HEK293 (cell line): ENCODE data around the gene ARRDC2.

Experiments used
- EGR2 ChIP-seq: fragments of 450-650 bp; formaldehyde crosslinking; IDR thresholded peaks from 2 replicates; pipeline ENCODE4 v1.5.1; 2016; ENCODE audit warnings: low read depth, missing biosample characterization, missing genetic modification characterization
- GLIS1 ChIP-seq: fragments of 450-650 bp; formaldehyde crosslinking; IDR thresholded peaks from 2 replicates; pipeline ENCODE4 v1.5.1; 2016; ENCODE audit warnings: missing biosample characterization, missing genetic modification characterization
- HOXC10 ChIP-seq: sonication (generic); formaldehyde crosslinking; IDR thresholded peaks from 2 replicates; pipeline ENCODE4 v1.8.1; 2023; ENCODE audit warnings: mild to moderate bottlenecking, missing genetic modification reagents
- KLF8 ChIP-seq: fragments of 450-650 bp; formaldehyde crosslinking; IDR thresholded peaks from 2 replicates; pipeline ENCODE4 v1.5.1; 2016; ENCODE audit warnings: missing biosample characterization, missing genetic modification characterization
- SETDB1 ChIP-seq: IDR thresholded peaks from one replicate; pipeline ENCODE4 v1.6.1; 2017; ENCODE audit warnings: mild to moderate bottlenecking, low read length, moderate library complexity, mixed read lengths; ENCODE audit not compliant: insufficient read length
- SP3 ChIP-seq: fragments of 450-650 bp; formaldehyde crosslinking; IDR thresholded peaks from 2 replicates; pipeline ENCODE4 v1.5.1; 2016; ENCODE audit warnings: missing biosample characterization, missing genetic modification characterization
- SP7 ChIP-seq: fragments of 450-650 bp; formaldehyde crosslinking; IDR thresholded peaks from 2 replicates; pipeline ENCODE4 v1.5.1; 2016; ENCODE audit warnings: missing biosample characterization, missing genetic modification characterization
- ZBTB17 ChIP-seq: fragments of 450-650 bp; formaldehyde crosslinking; IDR thresholded peaks from 2 replicates; pipeline ENCODE4 v1.5.1; 2016; ENCODE audit warnings: missing biosample characterization, missing genetic modification characterization
- ZBTB20 ChIP-seq: fragments of 450-650 bp; formaldehyde crosslinking; IDR thresholded peaks from 2 replicates; pipeline ENCODE4 v1.5.1; 2016; ENCODE audit warnings: missing biosample characterization, missing genetic modification characterization
- ZBTB7A ChIP-seq: fragments of 450-650 bp; formaldehyde crosslinking; IDR thresholded peaks from 2 replicates; pipeline ENCODE4 v1.5.1; 2016; ENCODE audit warnings: low read depth, missing biosample characterization, missing genetic modification characterization
- ZEB2 ChIP-seq: fragments of 450-650 bp; formaldehyde crosslinking; IDR thresholded peaks from 2 replicates; pipeline ENCODE4 v1.5.1; 2016; ENCODE audit warnings: missing biosample characterization, missing genetic modification characterization
- ZFP41 ChIP-seq: fragments of 450-650 bp; formaldehyde crosslinking; IDR thresholded peaks from 2 replicates; pipeline ENCODE4 v1.5.1; 2016; ENCODE audit warnings: missing biosample characterization, missing genetic modification characterization, borderline replicate concordance
- ZNF10 ChIP-seq: fragments of 450-650 bp; formaldehyde crosslinking; IDR thresholded peaks from 2 replicates; pipeline ENCODE4 v1.5.1; 2017; ENCODE audit warnings: missing biosample characterization, missing genetic modification characterization
- ZNF112 ChIP-seq: fragments of 450-650 bp; formaldehyde crosslinking; IDR thresholded peaks from 2 replicates; pipeline ENCODE4 v1.5.0; 2017; ENCODE audit warnings: missing biosample characterization, missing genetic modification characterization
- ZNF146 ChIP-seq: fragments of 450-650 bp; formaldehyde crosslinking; IDR thresholded peaks from 2 replicates; pipeline ENCODE4 v1.5.1; 2016; ENCODE audit warnings: missing biosample characterization, missing genetic modification characterization
- ZNF2 ChIP-seq: fragments of 450-650 bp; formaldehyde crosslinking; IDR thresholded peaks from 2 replicates; pipeline ENCODE4 v1.5.1; 2016; ENCODE audit warnings: missing biosample characterization, missing genetic modification characterization
- ZNF24 ChIP-seq: fragments of 450-650 bp; formaldehyde crosslinking; IDR thresholded peaks from 2 replicates; pipeline ENCODE4 v1.5.1; 2016; ENCODE audit warnings: missing biosample characterization, missing genetic modification characterization
- ZNF335 ChIP-seq: fragments of 450-650 bp; formaldehyde crosslinking; conservative IDR thresholded peaks from 2 replicates; pipeline ENCODE4 v1.5.1; 2016; ENCODE audit warnings: missing biosample characterization, missing genetic modification characterization
- ZNF354C ChIP-seq: fragments of 450-650 bp; formaldehyde crosslinking; IDR thresholded peaks from 2 replicates; pipeline ENCODE4 v1.5.1; 2016; ENCODE audit warnings: missing biosample characterization, missing genetic modification characterization, low read depth, borderline replicate concordance
- ZNF366 ChIP-seq: fragments of 450-650 bp; formaldehyde crosslinking; conservative IDR thresholded peaks from 2 replicates; pipeline ENCODE4 v1.5.1; 2016; ENCODE audit warnings: missing biosample characterization, missing genetic modification characterization
- ZNF391 ChIP-seq: fragments of 450-650 bp; formaldehyde crosslinking; IDR thresholded peaks from 2 replicates; pipeline ENCODE4 v1.5.1; 2016; ENCODE audit warnings: low read depth, missing biosample characterization, missing genetic modification characterization, borderline replicate concordance
- ZNF501 ChIP-seq: fragments of 450-650 bp; formaldehyde crosslinking; IDR thresholded peaks from 2 replicates; pipeline ENCODE4 v1.5.1; 2016; ENCODE audit warnings: missing biosample characterization, missing genetic modification characterization
- ZNF596 ChIP-seq: fragments of 450-650 bp; IDR thresholded peaks from 2 replicates; pipeline ENCODE4 v1.5.0; 2018; ENCODE audit warnings: missing biosample characterization, mild to moderate bottlenecking, missing genetic modification characterization, moderate library complexity
- ZNF654 ChIP-seq: fragments of 450-650 bp; formaldehyde crosslinking; IDR thresholded peaks from 2 replicates; pipeline ENCODE4 v1.5.1; 2016; ENCODE audit warnings: low read depth, missing biosample characterization, missing genetic modification characterization
- ZSCAN16 ChIP-seq: fragments of 450-650 bp; formaldehyde crosslinking; IDR thresholded peaks from 2 replicates; pipeline ENCODE4 v1.5.1; 2016; ENCODE audit warnings: missing biosample characterization, missing genetic modification characterization
- TF ChIP-seq, protein P1 (sequence below): fragments of 450-650 bp; formaldehyde crosslinking; IDR thresholded peaks from 2 replicates; pipeline ENCODE4 v1.5.1; 2016; ENCODE audit warnings: missing biosample characterization, missing genetic modification characterization
- TF ChIP-seq, protein P2 (sequence below): fragments of 450-650 bp; formaldehyde crosslinking; IDR thresholded peaks from 2 replicates; pipeline ENCODE4 v1.5.1; 2016; ENCODE audit warnings: missing biosample characterization, missing genetic modification characterization
- TF ChIP-seq, protein P3 (sequence below): fragments of 450-650 bp; formaldehyde crosslinking; IDR thresholded peaks from 2 replicates; pipeline ENCODE4 v1.5.1; 2016; ENCODE audit warnings: missing biosample characterization, missing genetic modification characterization
- TF ChIP-seq, protein P4 (sequence below): fragments of 450-650 bp; formaldehyde crosslinking; IDR thresholded peaks from 2 replicates; pipeline ENCODE4 v1.5.1; 2016; ENCODE audit warnings: missing biosample characterization, missing genetic modification characterization
- TF ChIP-seq, protein P5 (sequence below): fragments of 450-650 bp; formaldehyde crosslinking; optimal IDR thresholded peaks from 2 replicates; pipeline ENCODE3; 2016; ENCODE audit warnings: missing biosample characterization, mild to moderate bottlenecking, missing genetic modification characterization

ARRDC2 gene

DNA sequence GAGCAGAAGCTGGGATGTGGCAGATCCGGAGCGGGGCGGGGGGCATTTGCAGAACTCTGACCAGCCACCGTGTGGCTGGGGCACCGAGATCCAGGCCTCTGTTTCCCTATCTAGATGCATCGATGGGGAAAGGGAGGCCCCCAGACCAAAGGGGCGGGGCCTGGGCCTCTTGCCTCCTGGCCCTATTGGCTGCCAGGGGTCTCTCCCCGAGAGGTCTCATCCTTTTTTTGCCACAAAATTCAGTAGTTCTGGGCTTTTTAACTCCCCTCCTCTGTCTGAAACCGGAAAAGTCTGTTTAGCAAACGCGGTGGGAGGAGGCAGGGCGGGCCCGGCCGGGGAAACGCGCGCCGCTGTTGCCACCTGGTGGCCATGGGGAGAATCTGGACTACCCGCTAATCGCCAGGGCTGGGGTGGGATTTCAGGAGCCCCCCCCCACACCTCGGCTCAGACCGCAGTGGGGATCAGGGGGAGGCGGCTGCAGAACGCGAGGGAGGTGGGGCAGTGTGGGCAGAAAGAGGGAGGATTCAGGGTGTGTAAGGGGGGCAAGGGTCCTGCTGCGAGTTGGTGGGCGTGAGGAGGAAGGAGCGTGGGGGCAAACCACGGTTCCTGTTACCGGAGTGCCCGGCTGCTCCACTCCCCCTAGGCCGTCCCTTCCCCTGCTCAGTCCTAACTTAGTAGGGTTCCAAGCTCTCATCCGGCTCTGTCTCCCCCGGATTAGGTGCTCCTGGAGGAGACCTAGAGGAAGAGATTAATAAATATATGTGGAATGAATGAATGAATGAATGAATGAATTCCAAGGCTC, 50.4 kb downstream of the ARRDC2 start (continued):
- no peak for TF ChIP-seq ZFP41 (tag by site-specific recombination)
- TF ChIP-seq, protein P1, sequence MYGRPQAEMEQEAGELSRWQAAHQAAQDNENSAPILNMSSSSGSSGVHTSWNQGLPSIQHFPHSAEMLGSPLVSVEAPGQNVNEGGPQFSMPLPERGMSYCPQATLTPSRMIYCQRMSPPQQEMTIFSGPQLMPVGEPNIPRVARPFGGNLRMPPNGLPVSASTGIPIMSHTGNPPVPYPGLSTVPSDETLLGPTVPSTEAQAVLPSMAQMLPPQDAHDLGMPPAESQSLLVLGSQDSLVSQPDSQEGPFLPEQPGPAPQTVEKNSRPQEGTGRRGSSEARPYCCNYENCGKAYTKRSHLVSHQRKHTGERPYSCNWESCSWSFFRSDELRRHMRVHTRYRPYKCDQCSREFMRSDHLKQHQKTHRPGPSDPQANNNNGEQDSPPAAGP (tag by site-specific recombination), result peak; percentile 67; the same call in 1 of the 2 replicates
- no peak for TF ChIP-seq ZNF596 (tag by site-specific recombination)
- TF ChIP-seq ZNF354C (tag by site-specific recombination), result no peak
- peak; percentile 96 for TF ChIP-seq ZBTB7A
- TF ChIP-seq ZNF2 (tag by site-specific recombination), result 0 out of 2 replicates have a peak, but pooled peaks have one; percentile 43
- TF ChIP-seq ZNF391 (tag by site-specific recombination), result peak; percentile 45; the same call in 1 of the 2 replicates
- TF ChIP-seq ZNF10 (tag by site-specific recombination), result peak; percentile 58; the same call in 1 of the 2 replicates
- TF ChIP-seq, protein P2, sequence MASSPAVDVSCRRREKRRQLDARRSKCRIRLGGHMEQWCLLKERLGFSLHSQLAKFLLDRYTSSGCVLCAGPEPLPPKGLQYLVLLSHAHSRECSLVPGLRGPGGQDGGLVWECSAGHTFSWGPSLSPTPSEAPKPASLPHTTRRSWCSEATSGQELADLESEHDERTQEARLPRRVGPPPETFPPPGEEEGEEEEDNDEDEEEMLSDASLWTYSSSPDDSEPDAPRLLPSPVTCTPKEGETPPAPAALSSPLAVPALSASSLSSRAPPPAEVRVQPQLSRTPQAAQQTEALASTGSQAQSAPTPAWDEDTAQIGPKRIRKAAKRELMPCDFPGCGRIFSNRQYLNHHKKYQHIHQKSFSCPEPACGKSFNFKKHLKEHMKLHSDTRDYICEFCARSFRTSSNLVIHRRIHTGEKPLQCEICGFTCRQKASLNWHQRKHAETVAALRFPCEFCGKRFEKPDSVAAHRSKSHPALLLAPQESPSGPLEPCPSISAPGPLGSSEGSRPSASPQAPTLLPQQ, result peak; percentile 76
- TF ChIP-seq, protein P3, sequence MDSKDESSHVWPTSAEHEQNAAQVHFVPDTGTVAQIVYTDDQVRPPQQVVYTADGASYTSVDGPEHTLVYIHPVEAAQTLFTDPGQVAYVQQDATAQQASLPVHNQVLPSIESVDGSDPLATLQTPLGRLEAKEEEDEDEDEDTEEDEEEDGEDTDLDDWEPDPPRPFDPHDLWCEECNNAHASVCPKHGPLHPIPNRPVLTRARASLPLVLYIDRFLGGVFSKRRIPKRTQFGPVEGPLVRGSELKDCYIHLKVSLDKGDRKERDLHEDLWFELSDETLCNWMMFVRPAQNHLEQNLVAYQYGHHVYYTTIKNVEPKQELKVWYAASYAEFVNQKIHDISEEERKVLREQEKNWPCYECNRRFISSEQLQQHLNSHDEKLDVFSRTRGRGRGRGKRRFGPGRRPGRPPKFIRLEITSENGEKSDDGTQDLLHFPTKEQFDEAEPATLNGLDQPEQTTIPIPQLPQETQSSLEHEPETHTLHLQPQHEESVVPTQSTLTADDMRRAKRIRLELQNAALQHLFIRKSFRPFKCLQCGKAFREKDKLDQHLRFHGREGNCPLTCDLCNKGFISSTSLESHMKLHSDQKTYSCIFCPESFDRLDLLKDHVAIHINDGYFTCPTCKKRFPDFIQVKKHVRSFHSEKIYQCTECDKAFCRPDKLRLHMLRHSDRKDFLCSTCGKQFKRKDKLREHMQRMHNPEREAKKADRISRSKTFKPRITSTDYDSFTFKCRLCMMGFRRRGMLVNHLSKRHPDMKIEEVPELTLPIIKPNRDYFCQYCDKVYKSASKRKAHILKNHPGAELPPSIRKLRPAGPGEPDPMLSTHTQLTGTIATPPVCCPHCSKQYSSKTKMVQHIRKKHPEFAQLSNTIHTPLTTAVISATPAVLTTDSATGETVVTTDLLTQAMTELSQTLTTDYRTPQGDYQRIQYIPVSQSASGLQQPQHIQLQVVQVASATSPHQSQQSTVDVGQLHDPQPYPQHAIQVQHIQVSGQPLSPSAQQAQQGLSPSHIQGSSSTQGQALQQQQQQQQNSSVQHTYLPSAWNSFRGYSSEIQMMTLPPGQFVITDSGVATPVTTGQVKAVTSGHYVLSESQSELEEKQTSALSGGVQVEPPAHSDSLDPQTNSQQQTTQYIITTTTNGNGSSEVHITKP (tag by site-specific recombination), result peak; percentile 56
- TF ChIP-seq ZNF654, result peak; percentile 93
- TF ChIP-seq ZNF366 (tag by site-specific recombination), result 0 out of 2 replicates have a peak, but pooled peaks have one; percentile 11
- no peak for TF ChIP-seq ZNF112
- TF ChIP-seq EGR2, result peak; percentile 99
- TF ChIP-seq ZBTB17 (tag by site-specific recombination), result peak; percentile 77
- peak; percentile 75 for TF ChIP-seq SP3 (tag by site-specific recombination)
- TF ChIP-seq, protein P4, sequence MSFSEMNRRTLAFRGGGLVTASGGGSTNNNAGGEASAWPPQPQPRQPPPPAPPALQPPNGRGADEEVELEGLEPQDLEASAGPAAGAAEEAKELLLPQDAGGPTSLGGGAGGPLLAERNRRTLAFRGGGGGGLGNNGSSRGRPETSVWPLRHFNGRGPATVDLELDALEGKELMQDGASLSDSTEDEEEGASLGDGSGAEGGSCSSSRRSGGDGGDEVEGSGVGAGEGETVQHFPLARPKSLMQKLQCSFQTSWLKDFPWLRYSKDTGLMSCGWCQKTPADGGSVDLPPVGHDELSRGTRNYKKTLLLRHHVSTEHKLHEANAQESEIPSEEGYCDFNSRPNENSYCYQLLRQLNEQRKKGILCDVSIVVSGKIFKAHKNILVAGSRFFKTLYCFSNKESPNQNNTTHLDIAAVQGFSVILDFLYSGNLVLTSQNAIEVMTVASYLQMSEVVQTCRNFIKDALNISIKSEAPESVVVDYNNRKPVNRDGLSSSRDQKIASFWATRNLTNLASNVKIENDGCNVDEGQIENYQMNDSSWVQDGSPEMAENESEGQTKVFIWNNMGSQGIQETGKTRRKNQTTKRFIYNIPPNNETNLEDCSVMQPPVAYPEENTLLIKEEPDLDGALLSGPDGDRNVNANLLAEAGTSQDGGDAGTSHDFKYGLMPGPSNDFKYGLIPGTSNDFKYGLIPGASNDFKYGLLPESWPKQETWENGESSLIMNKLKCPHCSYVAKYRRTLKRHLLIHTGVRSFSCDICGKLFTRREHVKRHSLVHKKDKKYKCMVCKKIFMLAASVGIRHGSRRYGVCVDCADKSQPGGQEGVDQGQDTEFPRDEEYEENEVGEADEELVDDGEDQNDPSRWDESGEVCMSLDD, result peak; percentile 67; the same call in 1 of the 2 replicates
- TF ChIP-seq ZBTB20 (tag by site-specific recombination), result no peak
- TF ChIP-seq HOXC10, result no peak
- peak; percentile 85 for TF ChIP-seq KLF8
- no peak for TF ChIP-seq ZSCAN16 (tag by site-specific recombination)
- TF ChIP-seq ZNF335 (tag by site-specific recombination), result peak; percentile 53
- peak; percentile 89 for TF ChIP-seq ZNF24 (tag by site-specific recombination)
- TF ChIP-seq, protein P5, sequence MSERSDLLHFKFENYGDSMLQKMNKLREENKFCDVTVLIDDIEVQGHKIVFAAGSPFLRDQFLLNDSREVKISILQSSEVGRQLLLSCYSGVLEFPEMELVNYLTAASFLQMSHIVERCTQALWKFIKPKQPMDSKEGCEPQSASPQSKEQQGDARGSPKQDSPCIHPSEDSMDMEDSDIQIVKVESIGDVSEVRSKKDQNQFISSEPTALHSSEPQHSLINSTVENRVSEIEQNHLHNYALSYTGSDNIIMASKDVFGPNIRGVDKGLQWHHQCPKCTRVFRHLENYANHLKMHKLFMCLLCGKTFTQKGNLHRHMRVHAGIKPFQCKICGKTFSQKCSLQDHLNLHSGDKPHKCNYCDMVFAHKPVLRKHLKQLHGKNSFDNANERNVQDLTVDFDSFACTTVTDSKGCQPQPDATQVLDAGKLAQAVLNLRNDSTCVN (tag by site-specific recombination), result peak; percentile 25
- TF ChIP-seq ZNF146, result no peak
- TF ChIP-seq GLIS1 (tag by site-specific recombination), result peak; percentile 35
- peak; percentile 49; the same call in 1 of the 2 replicates for TF ChIP-seq ZNF501 (tag by site-specific recombination)
- peak; percentile 62; the same call in 1 of the 2 replicates for TF ChIP-seq ZEB2
- TF ChIP-seq SETDB1, result no peak
- peak; percentile 79 for TF ChIP-seq SP7 (tag by site-specific recombination)
